Mesothelial cell of epicardium (in vitro differentiated cells): ENCODE measurements around the gene FOXO3. TPM values are rescaled to one million over a fixed set of nuclear protein-coding genes. Genes with fewer than 3 reads are reported as not detected.

ENCODE experiments used
- DNase-seq, 2 experiments: peaks; one replicate each; pipeline ENCODE4 v3.0.0; 2021; ENCODE audit warnings: low spot score in 2 of 2; ENCODE audit not compliant: unreplicated experiment in 2 of 2
- H3K27ac Mint-ChIP-seq: 2 replicates; pipeline ENCODE4 v1.8.0; 2021; ENCODE audit warnings: mixed read lengths
- H3K27me3 Mint-ChIP-seq: 2 replicates; pipeline ENCODE4 v1.8.0; 2021; ENCODE audit warnings: low read depth, mixed read lengths
- H3K36me3 Mint-ChIP-seq: 2 replicates; pipeline ENCODE4 v1.8.0; 2021; ENCODE audit warnings: mixed read lengths
- H3K4me1 Mint-ChIP-seq: 2 replicates; pipeline ENCODE4 v1.8.0; 2021; ENCODE audit warnings: mixed read lengths
- H3K4me3 Mint-ChIP-seq: 2 replicates; pipeline ENCODE4 v1.8.0; 2021; ENCODE audit warnings: mild to moderate bottlenecking, moderate library complexity, mixed read lengths
- H3K9me3 Mint-ChIP-seq: 2 replicates; pipeline ENCODE4 v1.8.0; 2021; ENCODE audit warnings: mixed read lengths
- total RNA-seq: library from RNA; stranded (reverse); gene quantifications from 3 replicates; pipeline ENCODE4 v1.2.1, GENCODE V29; 2021
- TF ChIP-seq, protein P1 (sequence below): fragments of 200-600 bp; sonication (generic); IDR thresholded peaks from one replicate; pipeline ENCODE4 v1.5.0; 2021; ENCODE audit warnings: antibody characterized with exemption; ENCODE audit not compliant: unreplicated experiment

The FOXO3 gene
- total RNA-seq, 1 donor from 2014 or later, result 58.3 TPM

DNA sequence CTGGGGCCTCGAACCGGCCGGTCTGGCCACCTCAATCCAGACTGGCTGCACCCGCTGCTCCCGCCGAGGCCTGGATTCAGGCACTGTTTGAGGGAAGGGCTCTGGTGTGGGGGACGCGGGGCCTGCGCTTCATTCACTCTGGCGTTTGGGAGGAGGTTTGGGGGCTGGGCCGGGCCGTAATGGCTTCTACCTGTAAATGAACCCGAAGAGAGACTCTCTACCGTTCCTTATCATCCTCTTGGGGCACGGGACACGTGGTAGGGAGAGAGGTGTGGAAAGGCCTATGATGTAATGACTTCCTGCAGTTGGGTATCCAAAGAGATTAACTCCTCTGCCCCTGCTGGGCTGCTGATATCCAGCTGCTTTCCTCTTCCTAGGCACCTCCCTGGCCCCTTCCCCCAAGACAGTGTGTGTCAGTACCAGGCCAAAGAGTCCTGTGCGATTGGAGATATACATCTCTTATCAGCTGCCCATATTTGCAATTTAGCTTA is 1.8 kb downstream of the FOXO3 start:
- peak in 1 of 2 experiments; percentile 49 for DNase-seq
- H3K27ac Mint-ChIP-seq, result peak overlapping the region; percentile 93
- no peaks in the 10 kb centered on the region for H3K27me3 Mint-ChIP-seq
- peaks cover 47% of the 10 kb centered on the region for H3K4me1 Mint-ChIP-seq
- H3K36me3 Mint-ChIP-seq, result peaks cover 5% of the 10 kb centered on the region
- peak overlapping the region; percentile 94 for H3K4me3 Mint-ChIP-seq
- TF ChIP-seq, protein P1, sequence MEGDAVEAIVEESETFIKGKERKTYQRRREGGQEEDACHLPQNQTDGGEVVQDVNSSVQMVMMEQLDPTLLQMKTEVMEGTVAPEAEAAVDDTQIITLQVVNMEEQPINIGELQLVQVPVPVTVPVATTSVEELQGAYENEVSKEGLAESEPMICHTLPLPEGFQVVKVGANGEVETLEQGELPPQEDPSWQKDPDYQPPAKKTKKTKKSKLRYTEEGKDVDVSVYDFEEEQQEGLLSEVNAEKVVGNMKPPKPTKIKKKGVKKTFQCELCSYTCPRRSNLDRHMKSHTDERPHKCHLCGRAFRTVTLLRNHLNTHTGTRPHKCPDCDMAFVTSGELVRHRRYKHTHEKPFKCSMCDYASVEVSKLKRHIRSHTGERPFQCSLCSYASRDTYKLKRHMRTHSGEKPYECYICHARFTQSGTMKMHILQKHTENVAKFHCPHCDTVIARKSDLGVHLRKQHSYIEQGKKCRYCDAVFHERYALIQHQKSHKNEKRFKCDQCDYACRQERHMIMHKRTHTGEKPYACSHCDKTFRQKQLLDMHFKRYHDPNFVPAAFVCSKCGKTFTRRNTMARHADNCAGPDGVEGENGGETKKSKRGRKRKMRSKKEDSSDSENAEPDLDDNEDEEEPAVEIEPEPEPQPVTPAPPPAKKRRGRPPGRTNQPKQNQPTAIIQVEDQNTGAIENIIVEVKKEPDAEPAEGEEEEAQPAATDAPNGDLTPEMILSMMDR, result no peak
- no peaks in the 10 kb centered on the region for H3K9me3 Mint-ChIP-seq

DNA sequence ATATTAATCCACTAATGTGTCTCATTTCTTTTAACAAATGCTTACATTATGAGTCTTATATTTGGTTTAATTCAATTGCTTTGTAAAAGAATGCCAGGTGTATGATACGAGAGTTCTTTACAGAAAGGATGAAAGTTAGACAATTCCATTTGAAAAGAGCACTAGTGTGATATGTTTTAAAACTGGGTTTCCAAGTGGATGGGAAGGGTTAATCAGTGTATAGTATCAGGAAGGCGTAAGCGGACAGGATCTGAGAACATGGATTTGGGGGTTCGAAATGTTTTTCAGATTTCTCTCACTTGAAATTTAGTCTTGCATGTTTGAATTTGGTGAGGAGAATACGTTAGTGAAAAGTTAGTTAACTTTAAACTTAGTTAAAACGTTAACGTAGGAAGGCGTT is 2.6 kb downstream of the FOXO3 start:
- Mint-ChIP-seq H3K36me3 (peaks cover 9% of the 10 kb centered on the region), H3K27ac (no peak overlapping the region), H3K27me3 (no peaks in the 10 kb centered on the region), H3K4me3 (peak overlapping the region; percentile 94), H3K4me1 (peaks cover 47% of the 10 kb centered on the region), H3K9me3 (no peaks in the 10 kb centered on the region)
- TF ChIP-seq, protein P1, result no peak
- no peak for DNase-seq

DNA sequence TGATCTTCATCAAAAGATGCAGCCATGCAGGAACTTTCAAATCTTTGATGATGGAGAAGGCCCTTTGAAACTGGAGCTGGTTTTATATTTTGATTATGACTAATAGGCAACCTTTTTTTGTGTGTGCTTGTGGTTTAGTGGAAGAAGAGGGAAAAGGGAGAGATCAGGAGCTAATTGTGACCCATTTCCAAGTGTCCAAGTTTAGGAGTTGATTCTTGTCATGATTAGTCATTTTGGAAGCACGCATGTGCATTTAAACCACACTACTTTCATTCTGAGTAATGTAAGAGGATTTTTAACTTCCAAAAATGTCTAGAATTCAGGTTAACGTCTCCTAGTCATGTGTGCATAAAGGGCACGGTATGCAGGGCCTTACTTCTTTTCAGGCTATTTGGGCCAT is 3.5 kb downstream of the FOXO3 start:
- H3K9me3 Mint-ChIP-seq, result no peaks in the 10 kb centered on the region
- peaks cover 47% of the 10 kb centered on the region for H3K4me1 Mint-ChIP-seq
- H3K4me3 Mint-ChIP-seq, result peak overlapping the region; percentile 22
- no peak overlapping the region for H3K27ac Mint-ChIP-seq
- peaks cover 3% of the 10 kb centered on the region for H3K27me3 Mint-ChIP-seq
- H3K36me3 Mint-ChIP-seq, result peaks cover 18% of the 10 kb centered on the region
- DNase-seq, result no peak
- TF ChIP-seq, protein P1, result no peak

DNA sequence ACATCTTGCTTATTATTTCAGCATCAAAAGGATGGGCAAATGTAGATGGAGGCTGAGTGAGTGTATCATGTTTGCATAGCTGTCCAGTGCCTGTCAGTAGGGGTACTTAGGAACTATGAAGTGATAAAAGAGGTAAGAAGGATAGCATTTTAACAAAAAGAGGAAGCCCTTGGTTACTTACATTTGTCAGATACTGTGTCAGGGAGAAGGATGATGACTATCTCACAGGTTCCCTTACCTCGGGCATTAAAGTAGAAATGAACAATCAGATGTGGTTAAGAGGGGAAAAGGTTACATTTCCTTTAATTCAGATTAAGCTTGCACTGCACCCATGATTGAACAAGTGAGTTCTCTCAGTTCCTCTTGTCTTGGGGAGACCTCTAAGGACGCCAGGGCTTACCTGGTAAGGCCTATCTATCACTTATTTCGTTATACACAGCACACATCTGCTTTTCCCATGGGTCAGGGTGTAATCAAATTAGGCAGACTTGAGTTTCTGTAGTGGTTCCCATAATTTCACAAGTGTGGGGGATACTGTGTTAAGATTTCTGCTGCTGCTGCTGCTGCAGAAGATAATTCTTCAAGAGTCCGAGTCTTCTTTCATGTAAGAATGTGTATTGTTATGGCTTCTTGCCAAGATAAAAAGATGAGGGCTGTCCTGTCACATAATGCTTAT is 4.5 kb downstream of the FOXO3 start:
- peak overlapping the region; percentile 10 for H3K27ac Mint-ChIP-seq
- H3K4me3 Mint-ChIP-seq, result no peak overlapping the region
- H3K4me1 Mint-ChIP-seq, result peaks cover 47% of the 10 kb centered on the region
- peaks cover 3% of the 10 kb centered on the region for H3K27me3 Mint-ChIP-seq
- no peak for DNase-seq
- no peaks in the 10 kb centered on the region for H3K9me3 Mint-ChIP-seq
- TF ChIP-seq, protein P1, result no peak
- H3K36me3 Mint-ChIP-seq, result peaks cover 24% of the 10 kb centered on the region

DNA sequence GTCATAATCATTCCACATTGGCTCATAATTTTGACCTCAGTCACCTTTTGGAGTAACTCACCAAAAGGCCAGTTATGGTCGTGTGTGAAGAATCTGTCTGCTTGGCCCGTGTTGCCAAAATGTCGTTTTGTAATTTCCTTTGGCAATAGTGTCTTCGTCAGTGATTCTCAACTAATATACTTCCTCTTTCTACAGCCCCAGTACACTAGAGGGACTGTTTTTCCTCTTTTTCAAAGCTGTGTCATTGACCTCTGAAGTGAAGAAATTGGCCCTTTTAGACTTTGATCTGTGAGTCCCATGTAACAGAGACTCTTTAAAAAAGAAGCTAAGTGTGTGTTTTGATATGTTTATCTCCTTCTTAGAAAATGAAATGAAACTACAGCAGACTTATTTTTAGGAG is 5.2 kb downstream of the FOXO3 start:
- Mint-ChIP-seq H3K27me3 (peaks cover 3% of the 10 kb centered on the region), H3K36me3 (peaks cover 28% of the 10 kb centered on the region), H3K9me3 (no peaks in the 10 kb centered on the region), H3K27ac (peak overlapping the region; percentile 62), H3K4me1 (peaks cover 47% of the 10 kb centered on the region), H3K4me3 (no peak overlapping the region)
- TF ChIP-seq, protein P1, result no peak
- DNase-seq, result no peak
